Testis (tissue), 3 donors: ENCODE data around the gene KIF16B. TPM values are rescaled to one million over a fixed set of nuclear protein-coding genes. Genes with fewer than 3 reads are reported as not detected.

Experiments used
- DNase-seq: peaks from one replicate; pipeline ENCODE4 v3.0.0-alpha.2; 2019
- H3K27ac ChIP-seq, 2 donors: fragments of 200-600 bp; sonication (generic); one replicate each; pipeline ENCODE4 v1.5.1; 2019
- H3K27me3 ChIP-seq: fragments of 200-600 bp; sonication (generic); one replicate; pipeline ENCODE4 v1.5.1; 2019
- H3K36me3 ChIP-seq: fragments of 200-600 bp; sonication (generic); one replicate; pipeline ENCODE4 v1.5.1; 2017; ENCODE audit warnings: low read depth; ENCODE audit errors: missing control alignments
- H3K4me1 ChIP-seq: fragments of 200-600 bp; sonication (generic); one replicate; pipeline ENCODE4 v1.5.1; 2019
- H3K4me3 ChIP-seq, 2 donors: fragments of 200-600 bp; sonication (generic); one replicate each; pipeline ENCODE4 v1.5.1; 2017 to 2019
- H3K9me3 ChIP-seq: fragments of 200-600 bp; sonication (generic); one replicate; pipeline ENCODE4 v1.5.1; 2017
- CTCF ChIP-seq, 3 experiments: fragments of 450-650 bp in 2 of 3; fragments of 200-600 bp in 1 of 3; sonication (generic) in 1 of 3; IDR thresholded peaks; one replicate each; pipeline ENCODE4 v1.5.1; 2016 to 2019; ENCODE audit warnings: antibody characterized with exemption in 3 of 3, mild to moderate bottlenecking in 2 of 3, moderate library complexity in 1 of 3
- POLR2A ChIP-seq: fragments of 450-650 bp; IDR thresholded peaks from one replicate; pipeline ENCODE4 v1.6.1; 2017; ENCODE audit warnings: antibody characterized with exemption, mild to moderate bottlenecking, moderate library complexity
- WGBS, 2 donors: methylation state at CpG; one replicate each; pipeline ENCODE4 v1.1.5; 2018; 5-methylcytosine and 5-hydroxymethylcytosine counted together
- intact Hi-C: fragments of 100-400 bp; cut with DNase I; formaldehyde crosslinking; loops from one replicate; pipeline ENCODE4 v1.15.1; 2023; ENCODE audit warnings: low total_unique reads
- polyA plus RNA-seq: library from polyadenylated mRNA; stranded (reverse); fragments of 350-450 nt; fragmentation: Illumina TruSeq; extraction: RNeasy Lipid Tissue Mini Kit (QIAGEN cat#74804); gene quantifications from one replicate; pipeline ENCODE4 v1.2.3, GENCODE V29; 2014; ENCODE audit warnings: low read depth, low replicate concordance; ENCODE audit not compliant: insufficient read depth
- total RNA-seq, 2 donors: library from RNA; depleted of rRNA; stranded (reverse); fragments of >200 nt; gene quantifications; one replicate each; pipeline ENCODE4 v1.2.3, GENCODE V29; 2016

KIF16B gene
- total and polyA plus RNA-seq, 3 donors from 2014 or later: 10.2 to 25.5 (median 22.3) TPM

GRCh38 chr20:16270314-16270931 is 302.8 kb downstream of the KIF16B start:
- WGBS, 2 donors: 87 to 89% methylated on average over 6 of the region's 6 CpGs
- no peak for DNase-seq
- Histone ChIP-seq H3K27me3 (no peaks in the 10 kb centered on the region), H3K27ac (no peak overlapping the region), H3K36me3 (no peaks in the 10 kb centered on the region), H3K4me1 (no peaks in the 10 kb centered on the region), H3K9me3 (no peaks in the 10 kb centered on the region), H3K4me3 (no peak overlapping the region)
- TF ChIP-seq CTCF (IDR thresholded peaks at IDR 0.05): no peak
- TF ChIP-seq POLR2A: no peak
- intact Hi-C loops: no loop called here

GRCh38 chr20:16267526-16267925 is 305.7 kb downstream of the KIF16B start:
- intact Hi-C loops: no loop called here
- TF ChIP-seq POLR2A (no peak), CTCF (IDR thresholded peaks at IDR 0.05) (no peak)
- no peaks in the 10 kb centered on the region for H3K9me3 ChIP-seq
- H3K4me3 ChIP-seq: no peak overlapping the region
- peaks cover 5% of the 10 kb centered on the region for H3K4me1 ChIP-seq
- H3K27me3 ChIP-seq: no peaks in the 10 kb centered on the region
- no peaks in the 10 kb centered on the region for H3K36me3 ChIP-seq
- H3K27ac ChIP-seq: no peak overlapping the region
- DNase-seq: no peak
- 96 to 100% methylated on average over 1 to 4 of the region's 4 CpGs for WGBS, 2 donors

GRCh38 chr20:16265334-16265733 is 307.9 kb downstream of the KIF16B start:
- Histone ChIP-seq H3K27ac (no peak overlapping the region), H3K4me3 (no peak overlapping the region), H3K4me1 (peaks cover 12% of the 10 kb centered on the region), H3K9me3 (no peaks in the 10 kb centered on the region), H3K36me3 (no peaks in the 10 kb centered on the region), H3K27me3 (no peaks in the 10 kb centered on the region)
- WGBS, 2 donors: 84 to 91% methylated on average over 5 of the region's 5 CpGs
- no peak for DNase-seq
- intact Hi-C loops: no loop called here
- TF ChIP-seq CTCF (IDR thresholded peaks at IDR 0.05): no peak
- no peak for TF ChIP-seq POLR2A

- intact Hi-C loops: no loop called here
- peaks cover 12% of the 10 kb centered on the region for H3K4me1 ChIP-seq
- no peaks in the 10 kb centered on the region for H3K27me3 ChIP-seq
- no peaks in the 10 kb centered on the region for H3K9me3 ChIP-seq
- TF ChIP-seq POLR2A (no peak), CTCF (IDR thresholded peaks at IDR 0.05) (no peak)
- no peak for DNase-seq
- no peak overlapping the region for H3K4me3 ChIP-seq
- WGBS, 2 donors: 23 to 48% methylated on average over 2 of the region's 2 CpGs
- no peak overlapping the region for H3K27ac ChIP-seq
- H3K36me3 ChIP-seq: no peaks in the 10 kb centered on the region
Measured at GRCh38 chr20:16263582-16263981, 309.7 kb downstream of the KIF16B start.

GRCh38 chr20:16262594-16262993 is 310.7 kb downstream of the KIF16B start:
- Histone ChIP-seq H3K9me3 (no peaks in the 10 kb centered on the region), H3K27ac (no peak overlapping the region), H3K4me1 (peaks cover 12% of the 10 kb centered on the region), H3K27me3 (no peaks in the 10 kb centered on the region), H3K4me3 (no peak overlapping the region), H3K36me3 (no peaks in the 10 kb centered on the region)
- DNase-seq: no peak
- TF ChIP-seq POLR2A (no peak), CTCF (IDR thresholded peaks at IDR 0.05) (no peak)
- intact Hi-C loops: no loop called here
- whole genome bisulfite sequencing, 2 donors: 44 to 53% methylated on average over 5 of the region's 5 CpGs
